H1 (cell line): Measurements from ENCODE around the gene PRRT4. TPM values are rescaled to one million over a fixed set of nuclear protein-coding genes. Genes with fewer than 3 reads are reported as not detected.

ENCODE experiments used
- CTCF ChIA-PET: fragments of 300-600 bp; sonication (Branson Sonifier 250); formaldehyde crosslinking; loops from one replicate; lab custom pipeline; 2021; ENCODE audit not compliant: partially characterized antibody; lab: Charles Lee
- POLR2A ChIA-PET: fragments of 300-600 bp; sonication (Branson Sonifier 250); formaldehyde crosslinking; loops from one replicate; lab custom pipeline; 2021; ENCODE audit warnings: inconsistent platforms; ENCODE audit not compliant: partially characterized antibody; lab: Charles Lee
- DNase-seq, 2 experiments: peaks; one replicate each; pipeline versions ENCODE4 v3.0.0 to v3.0.0-alpha.2; 2010 to 2022; ENCODE audit warnings: low spot score in 2 of 2, low read depth in 1 of 2, mixed read lengths in 1 of 2
- FAIRE-seq: peaks from 2 replicates; lab custom pipeline; 2011; peaks lifted over from hg19 to GRCh38; lab: Jason Lieb, UNC
- H2AFZ ChIP-seq: 2 replicates; pipeline ENCODE4 v1.8.1; 2012; ENCODE audit warnings: low read length, inconsistent platforms
- H2AK5ac ChIP-seq: 2 replicates; pipeline ENCODE4 v1.6.1; 2013; ENCODE audit warnings: low read depth, low read length
- H2BK120ac ChIP-seq: replicated peaks from 2 replicates; pipeline ENCODE3; 2013; ENCODE audit warnings: low read depth, low read length, inconsistent platforms
- H2BK12ac ChIP-seq: 2 replicates; pipeline ENCODE4 v1.6.1; 2013; ENCODE audit warnings: low read depth, low read length
- H2BK15ac ChIP-seq: 2 replicates; pipeline ENCODE4 v1.6.1; 2013; ENCODE audit warnings: low read length
- H2BK20ac ChIP-seq: 2 replicates; pipeline ENCODE4 v1.6.1; 2013; ENCODE audit warnings: low read length
- H2BK5ac ChIP-seq: 2 replicates; pipeline ENCODE4 v1.6.1; 2013; ENCODE audit warnings: low read depth, low read length
- H3K14ac ChIP-seq: 2 replicates; pipeline ENCODE4 v1.6.1; 2013; ENCODE audit warnings: inconsistent platforms; ENCODE audit not compliant: insufficient read length
- H3K18ac ChIP-seq: 2 replicates; pipeline ENCODE4 v1.6.1; 2013; ENCODE audit warnings: low read length; ENCODE audit errors: extremely low read depth
- H3K23ac ChIP-seq: 2 replicates; pipeline ENCODE4 v1.6.1; 2013; ENCODE audit warnings: inconsistent platforms; ENCODE audit not compliant: insufficient read length
- H3K23me2 ChIP-seq: 2 replicates; pipeline ENCODE4 v1.6.1; 2013; ENCODE audit warnings: low read depth, low read length
- H3K27ac ChIP-seq: 2 replicates; pipeline ENCODE4 v1.6.1; 2011; ENCODE audit warnings: low read depth, low read length, inconsistent platforms
- H3K27me3 ChIP-seq, 4 experiments: replicated peaks in 1 of 4; 1 replicate in 1 of 4; 2 replicates in 3 of 4; pipeline versions ENCODE4 v1.6.1 to v1.8.1; 2011 to 2013; ENCODE audit warnings: low read length in 3 of 4, mild to moderate bottlenecking in 3 of 4, inconsistent platforms in 2 of 4, mixed read lengths in 2 of 4, moderate library complexity in 1 of 4; ENCODE audit not compliant: control insufficient read depth in 3 of 4, insufficient read depth in 3 of 4; ENCODE audit errors: extremely low read depth in 1 of 4
- H3K36me3 ChIP-seq, 4 experiments: 2 replicates each; pipeline versions ENCODE4 v1.6.1 to v1.8.1; 2011 to 2013; ENCODE audit warnings: mild to moderate bottlenecking in 4 of 4, low read length in 3 of 4, moderate library complexity in 2 of 4, control low read depth in 1 of 4, inconsistent platforms in 1 of 4; ENCODE audit not compliant: insufficient read depth in 4 of 4, control insufficient read depth in 2 of 4
- H3K4ac ChIP-seq: replicated peaks from 2 replicates; pipeline ENCODE3; 2013; ENCODE audit warnings: low read length, low read depth, mixed read lengths, inconsistent platforms; ENCODE audit not compliant: insufficient read length
- H3K4me1 ChIP-seq, 4 experiments: replicated peaks in 1 of 4; 1 replicate in 1 of 4; 2 replicates in 3 of 4; pipeline versions ENCODE4 v1.6.1 to v1.8.1; 2011 to 2013; ENCODE audit warnings: low read length in 3 of 4, inconsistent platforms in 2 of 4, mixed read lengths in 1 of 4; ENCODE audit not compliant: insufficient read depth in 4 of 4, control insufficient read depth in 3 of 4
- H3K4me2 ChIP-seq, 2 experiments: 2 replicates each; pipeline versions ENCODE4 v1.6.1 to v1.8.1; 2011 to 2013; ENCODE audit warnings: low read depth in 2 of 2, low read length in 2 of 2, control low read depth in 1 of 2, inconsistent platforms in 1 of 2, mild to moderate bottlenecking in 1 of 2; ENCODE audit not compliant: insufficient read depth in 1 of 2
- H3K4me3 ChIP-seq, 4 experiments: fragments of 200-600, 300-600 bp in 1 of 4; sonication (generic), shearing (Covaris generic), sonication (Bioruptor Twin) in 1 of 4; 2 replicates each; pipeline versions ENCODE4 v1.5.1 to v1.8.1; 2011 to 2016; ENCODE audit warnings: low read length in 4 of 4, low read depth in 3 of 4, control low read depth in 2 of 4, inconsistent platforms in 2 of 4, mild to moderate bottlenecking in 2 of 4, mixed read lengths in 1 of 4, moderate library complexity in 1 of 4; ENCODE audit not compliant: insufficient read depth in 2 of 4; ENCODE audit errors: extremely low read depth in 1 of 4
- H3K56ac ChIP-seq: replicated peaks from 2 replicates; pipeline ENCODE3; 2013; ENCODE audit warnings: low read depth, mild to moderate bottlenecking, mixed read lengths, low read length, inconsistent platforms; ENCODE audit not compliant: insufficient read length
- H3K79me1 ChIP-seq: 2 replicates; pipeline ENCODE4 v1.6.1; 2013; ENCODE audit warnings: low read depth, low read length, control low read depth
- H3K79me2 ChIP-seq, 2 experiments: 2 replicates each; pipeline versions ENCODE4 v1.6.1 to v1.8.1; 2012 to 2013; ENCODE audit warnings: low read length in 2 of 2, mild to moderate bottlenecking in 2 of 2, inconsistent platforms in 1 of 2; ENCODE audit not compliant: insufficient read depth in 2 of 2, control insufficient read depth in 1 of 2
- H3K9ac ChIP-seq, 4 experiments: replicated peaks in 1 of 4; 1 replicate in 1 of 4; 2 replicates in 3 of 4; pipeline versions ENCODE4 v1.6.1 to v1.8.1; 2011 to 2013; ENCODE audit warnings: low read depth in 3 of 4, low read length in 3 of 4, control low read depth in 2 of 4, mild to moderate bottlenecking in 2 of 4, moderate library complexity in 2 of 4, inconsistent platforms in 1 of 4; ENCODE audit errors: extremely low read depth in 1 of 4
- H3K9me3 ChIP-seq, 2 experiments: 2 replicates each; pipeline versions ENCODE4 v1.6.1 to v1.8.1; 2012 to 2013; ENCODE audit warnings: mild to moderate bottlenecking in 2 of 2, moderate library complexity in 2 of 2, control low read depth in 1 of 2, inconsistent platforms in 1 of 2, low read depth in 1 of 2, low read length in 1 of 2, mixed read lengths in 1 of 2; ENCODE audit not compliant: insufficient read depth in 2 of 2
- H4K20me1 ChIP-seq, 2 experiments: replicated peaks in 1 of 2; 2 replicates each; pipeline versions ENCODE3 to v1.8.1; 2011 to 2013; ENCODE audit warnings: inconsistent platforms in 2 of 2, low read length in 2 of 2, mild to moderate bottlenecking in 1 of 2; ENCODE audit not compliant: insufficient read depth in 2 of 2, control insufficient read depth in 1 of 2
- H4K5ac ChIP-seq: 2 replicates; pipeline ENCODE4 v1.6.1; 2013; ENCODE audit warnings: low read length, low read depth, mixed read lengths, inconsistent platforms; ENCODE audit not compliant: insufficient read length
- H4K8ac ChIP-seq: 2 replicates; pipeline ENCODE4 v1.8.0; 2013; ENCODE audit warnings: mild to moderate bottlenecking, moderate library complexity, low read length, inconsistent platforms; ENCODE audit not compliant: insufficient read depth; ENCODE audit errors: extremely low read depth
- H4K91ac ChIP-seq: replicated peaks from 2 replicates; pipeline ENCODE3; 2013; ENCODE audit warnings: low read length, mixed read lengths, inconsistent platforms; ENCODE audit not compliant: insufficient read length
- ATF3 ChIP-seq: IDR thresholded peaks from 2 replicates; pipeline ENCODE4 v1.6.1; 2011; ENCODE audit warnings: low read depth, mild to moderate bottlenecking, low read length; ENCODE audit not compliant: insufficient read depth
- BRCA1 ChIP-seq: IDR thresholded peaks from 2 replicates; pipeline ENCODE4 v1.6.1; 2012; ENCODE audit warnings: low read depth, low read length, improper control_type of control experiment
- CHD2 ChIP-seq: IDR thresholded peaks from 2 replicates; pipeline ENCODE4 v1.6.1; 2012; ENCODE audit warnings: low read length, improper control_type of control experiment
- CTBP2 ChIP-seq: IDR thresholded peaks from 2 replicates; pipeline ENCODE4 v1.7.0; 2011; ENCODE audit warnings: borderline replicate concordance, mild to moderate bottlenecking, moderate library complexity, mixed read lengths, low read length; ENCODE audit not compliant: insufficient read depth, insufficient read length
- GTF2F1 ChIP-seq: IDR thresholded peaks from 2 replicates; pipeline ENCODE4 v1.6.1; 2012; ENCODE audit warnings: low read depth, low read length, improper control_type of control experiment, borderline replicate concordance
- MAFK ChIP-seq: IDR thresholded peaks from 2 replicates; pipeline ENCODE4 v1.6.1; 2012; ENCODE audit warnings: low read depth, mild to moderate bottlenecking, improper control_type of control experiment, low read length
- MAX ChIP-seq: IDR thresholded peaks from 2 replicates; pipeline ENCODE4 v1.6.1; 2012; ENCODE audit warnings: inconsistent platforms
- NANOG ChIP-seq: IDR thresholded peaks from 2 replicates; pipeline ENCODE4 v1.6.1; 2011; ENCODE audit warnings: low read length, low read depth, mild to moderate bottlenecking, inconsistent platforms; ENCODE audit not compliant: insufficient read depth, poor library complexity, severe bottlenecking
- RXRA ChIP-seq: IDR thresholded peaks from 2 replicates; pipeline ENCODE4 v1.6.1; 2011; ENCODE audit warnings: low read depth, mild to moderate bottlenecking, low read length, moderate library complexity; ENCODE audit not compliant: insufficient read depth
- SIX5 ChIP-seq: IDR thresholded peaks from 2 replicates; pipeline ENCODE4 v1.6.1; 2011; ENCODE audit warnings: mild to moderate bottlenecking, low read depth, low read length
- SP1 ChIP-seq: IDR thresholded peaks from 2 replicates; pipeline ENCODE4 v1.6.1; 2011; ENCODE audit warnings: low read depth, low read length
- WGBS, 2 experiments: shearing (Covaris generic) in 1 of 2; methylation state at CpG; one replicate each; pipeline versions ENCODE4 v1.1.6 to v1.1.7; 2013 to 2015; ENCODE audit warnings: low lambda C conversion rate in 2 of 2, mixed read lengths in 2 of 2, inconsistent platforms in 1 of 2, low coverage in 1 of 2, missing lambda C conversion rate in 1 of 2; ENCODE audit not compliant: insufficient replicate concordance in 2 of 2, insufficient coverage in 1 of 2, insufficient read length in 1 of 2; ENCODE audit errors: extremely low coverage in 1 of 2, missing lambda C conversion rate in 1 of 2; 5-methylcytosine and 5-hydroxymethylcytosine counted together
- polyA plus RNA-seq, 7 experiments: library from polyadenylated mRNA; depleted of rRNA in 3 of 7; stranded (reverse) in 5 of 7; unstranded in 2 of 7; fragments of >200 nt in 5 of 7; fragments of 200-250 nt in 2 of 7; gene quantifications; 1 replicate in 5 of 7; 2 replicates in 1 of 7; 4 replicates in 1 of 7; pipeline versions ENCODE4 v1.2.1 to v1.2.3, GENCODE V29; 2011 to 2013; ENCODE audit warnings: missing spikeins in 2 of 7, mixed read lengths in 2 of 7
- total RNA-seq: library from RNA; stranded (reverse); fragmentation: NEBNext Ultra II Directional; extraction: Animal tissue kit (Norgen Biotek cat#: 25700); gene quantifications from 2 replicates; pipeline ENCODE4 v1.2.1, GENCODE V29; 2021

Gene PRRT4
- total and polyA plus RNA-seq, 2 of the 8 experiments (the other 6 are each of a cell fraction or from before 2014, with no cell fraction given): 0.34 to 1.0 TPM

GRCh38 chr7:128302139-128302538 lies 59.4 kb downstream of the PRRT4 start:
- ChIA-PET POLR2A (interaction anchor here (2.2 to 5.8 kb wide), 2 partner anchors 30 to 35 kb away, joined by 7 to 25 read pairs; no protein-coding TSS in a partner anchor), CTCF (interaction anchor here (1.0 to 2.2 kb wide), 4 partner anchors 9 to 78 kb away, joined by 3 to 8 read pairs (median 5); no protein-coding TSS in a partner anchor)
- no peaks in the 10 kb centered on the region for H3K79me1 ChIP-seq
- no peak overlapping the region for H2BK15ac ChIP-seq
- H3K27me3 ChIP-seq: no peaks in the 10 kb centered on the region
- H3K18ac ChIP-seq: no peak overlapping the region
- H2AK5ac ChIP-seq: no peak overlapping the region
- DNase-seq (no peak), FAIRE-seq (no peak)
- no peak overlapping the region for H2BK120ac ChIP-seq
- H3K36me3 ChIP-seq: peaks cover 5 to 27% (median 16%) of the 10 kb centered on the region in 4 experiments
- H3K4me3 ChIP-seq: no peak overlapping the region
- no peaks in the 10 kb centered on the region for H3K79me2 ChIP-seq
- peaks cover 0 to 2% of the 10 kb centered on the region in 2 experiments for H4K20me1 ChIP-seq
- H3K23me2 ChIP-seq: no peaks in the 10 kb centered on the region
- H3K9ac ChIP-seq: no peak overlapping the region
- no peak for TF ChIP-seq SP1
- TF ChIP-seq NANOG: no peak
- TF ChIP-seq CHD2: no peak
- no peak for TF ChIP-seq MAX
- TF ChIP-seq MAFK: no peak
- no peak for TF ChIP-seq SIX5
- TF ChIP-seq BRCA1: no peak
- no peak for TF ChIP-seq ATF3
- no peak for TF ChIP-seq RXRA
- TF ChIP-seq CTBP2: no peak
- no peak for TF ChIP-seq GTF2F1
- no peak overlapping the region for H3K27ac ChIP-seq
- no peak overlapping the region for H2BK12ac ChIP-seq
- H3K4ac ChIP-seq: no peak overlapping the region
- H4K91ac ChIP-seq: no peak overlapping the region
- no peak overlapping the region for H3K56ac ChIP-seq
- H3K23ac ChIP-seq: no peak overlapping the region
- no peak overlapping the region for H2AFZ ChIP-seq
- H3K4me2 ChIP-seq: no peak overlapping the region
- H2BK5ac ChIP-seq: no peak overlapping the region
- no peak overlapping the region for H4K5ac ChIP-seq
- 0 out of 2 replicates have a peak overlapping the region, but pooled peaks have one; percentile 5 for H4K8ac ChIP-seq
- H2BK20ac ChIP-seq: no peak overlapping the region
- peaks cover 9 to 22% (median 16%) of the 10 kb centered on the region in 4 experiments for H3K4me1 ChIP-seq
- H3K14ac ChIP-seq: no peak overlapping the region
- H3K9me3 ChIP-seq: no peaks in the 10 kb centered on the region
- 90% methylated on average over 10 of the region's 10 CpGs; no CpG with 5 or more reads in 1 of the 2 experiments for WGBS, 2 experiments
